Lower leg skin (tissue), 4 donors: ENCODE measurements around the gene INPP4B. TPM values are rescaled to one million over a fixed set of nuclear protein-coding genes. Genes with fewer than 3 reads are reported as not detected.

Experiments used
- DNase-seq, 2 donors: peaks; one replicate each; pipeline ENCODE4 v3.0.0-alpha.2; 2019; ENCODE audit warnings: low spot score in 2 of 2
- H3K4me3 ChIP-seq: fragments of 200-600 bp; sonication (generic); 2 replicates; pipeline ENCODE4 v1.5.1; 2017; ENCODE audit warnings: mild to moderate bottlenecking, low read depth; ENCODE audit not compliant: poor library complexity, severe bottlenecking
- POLR2A ChIP-seq, 2 donors: fragments of 450-650 bp; IDR thresholded peaks; one replicate each; pipeline ENCODE4 v1.6.1; 2016 to 2017; ENCODE audit warnings: antibody characterized with exemption in 2 of 2, mild to moderate bottlenecking in 1 of 2, moderate library complexity in 1 of 2
- WGBS, 2 donors: methylation state at CpG; one replicate each; pipeline ENCODE4 v1.1.5; 2018; 5-methylcytosine and 5-hydroxymethylcytosine counted together
- intact Hi-C: fragments of 100-400 bp; cut with DNase I; formaldehyde crosslinking; loops from one replicate; pipeline ENCODE4 v1.15.0; 2023; ENCODE audit warnings: low total_unique reads
- total RNA-seq, 4 donors: library from RNA; depleted of rRNA; stranded (reverse); fragments of >200 nt; gene quantifications; one replicate each; pipeline ENCODE4 v1.1.0, GENCODE V29; 2016
- TF ChIP-seq, protein P1 (sequence below), 3 donors: fragments of 450-650 bp; IDR thresholded peaks; one replicate each; pipeline ENCODE4 v1.5.1; 2016; ENCODE audit warnings: antibody characterized with exemption in 3 of 3, mild to moderate bottlenecking in 3 of 3, moderate library complexity in 2 of 3

The INPP4B gene
- total RNA-seq, 4 donors from 2014 or later, result 7.6 to 18.5 (median 17.6) TPM

DNA sequence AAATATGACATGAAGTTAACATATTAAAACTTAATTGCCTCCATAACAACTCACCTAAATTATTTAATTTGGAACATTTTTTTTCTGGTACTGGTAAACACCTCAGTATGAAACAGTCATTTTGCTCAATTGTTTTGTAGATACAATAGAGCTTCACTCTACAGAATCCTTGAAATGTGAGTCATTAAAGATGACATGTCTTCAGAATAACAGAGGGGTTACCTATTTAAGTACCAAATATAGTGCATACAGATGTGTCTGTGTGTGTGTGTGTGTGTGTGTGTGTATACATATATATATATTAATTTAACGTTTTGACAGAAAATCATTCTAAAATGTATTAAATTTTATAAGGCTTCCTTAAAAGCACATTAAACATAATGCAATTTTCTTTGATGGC lies 297.6 kb downstream of the INPP4B start:
- intact Hi-C loops, result no loop called here

DNA sequence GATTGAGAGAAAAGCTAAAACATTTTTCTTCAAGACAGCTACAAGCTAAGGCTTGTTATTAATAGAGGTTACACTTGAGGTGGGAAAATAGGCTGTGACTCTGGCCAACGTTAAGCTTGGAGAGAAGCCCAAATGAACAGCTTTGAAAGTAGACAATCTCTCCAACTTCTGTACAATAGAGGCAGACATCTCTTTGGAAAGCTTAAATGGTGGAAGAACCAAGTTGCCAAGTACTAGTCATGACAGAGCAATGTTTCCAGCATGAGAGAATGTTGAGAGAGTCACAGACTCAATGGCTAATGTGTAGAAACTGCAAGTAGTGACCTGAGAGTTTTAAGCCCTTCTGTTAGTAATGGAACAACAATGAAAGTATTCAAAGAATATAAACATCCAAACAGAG lies 298.1 kb downstream of the INPP4B start:
- intact Hi-C loops, result no loop called here
- 11 to 18% methylated on average over 1 of the region's 1 CpG for WGBS, 2 donors
- H3K4me3 ChIP-seq, result no peak overlapping the region
- no peak for TF ChIP-seq POLR2A (IDR thresholded peaks at IDR 0.05)
- TF ChIP-seq, protein P1, sequence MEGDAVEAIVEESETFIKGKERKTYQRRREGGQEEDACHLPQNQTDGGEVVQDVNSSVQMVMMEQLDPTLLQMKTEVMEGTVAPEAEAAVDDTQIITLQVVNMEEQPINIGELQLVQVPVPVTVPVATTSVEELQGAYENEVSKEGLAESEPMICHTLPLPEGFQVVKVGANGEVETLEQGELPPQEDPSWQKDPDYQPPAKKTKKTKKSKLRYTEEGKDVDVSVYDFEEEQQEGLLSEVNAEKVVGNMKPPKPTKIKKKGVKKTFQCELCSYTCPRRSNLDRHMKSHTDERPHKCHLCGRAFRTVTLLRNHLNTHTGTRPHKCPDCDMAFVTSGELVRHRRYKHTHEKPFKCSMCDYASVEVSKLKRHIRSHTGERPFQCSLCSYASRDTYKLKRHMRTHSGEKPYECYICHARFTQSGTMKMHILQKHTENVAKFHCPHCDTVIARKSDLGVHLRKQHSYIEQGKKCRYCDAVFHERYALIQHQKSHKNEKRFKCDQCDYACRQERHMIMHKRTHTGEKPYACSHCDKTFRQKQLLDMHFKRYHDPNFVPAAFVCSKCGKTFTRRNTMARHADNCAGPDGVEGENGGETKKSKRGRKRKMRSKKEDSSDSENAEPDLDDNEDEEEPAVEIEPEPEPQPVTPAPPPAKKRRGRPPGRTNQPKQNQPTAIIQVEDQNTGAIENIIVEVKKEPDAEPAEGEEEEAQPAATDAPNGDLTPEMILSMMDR (IDR thresholded peaks at IDR 0.05), result no peak
- no peak for DNase-seq

More for the DNA sequence above, 297.6 kb downstream of the INPP4B start:
- no peak overlapping the region for H3K4me3 ChIP-seq
- TF ChIP-seq, protein P1 (IDR thresholded peaks at IDR 0.05), result no peak
- no peak for TF ChIP-seq POLR2A (IDR thresholded peaks at IDR 0.05)
- no peak for DNase-seq
- WGBS, 2 donors, result 0 to 39% methylated on average over 1 of the region's 1 CpG

DNA sequence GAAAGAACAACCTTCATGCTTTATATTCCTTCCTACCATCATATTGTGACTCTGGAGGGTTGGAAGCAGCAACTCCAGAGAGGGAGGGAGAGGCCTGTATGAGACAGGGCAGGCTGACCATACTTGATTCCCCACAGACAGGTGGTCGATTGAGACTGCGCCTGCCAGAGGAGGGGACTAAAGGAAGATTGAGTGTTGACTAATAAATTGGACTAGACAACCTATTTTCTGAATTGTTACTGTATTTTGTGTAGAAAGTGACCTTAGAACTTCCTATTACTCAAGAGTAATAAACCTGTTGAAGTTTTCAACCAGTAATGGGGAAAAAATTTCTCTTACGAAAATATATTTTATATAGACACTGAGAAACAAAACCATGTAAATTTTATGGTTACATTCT lies 301.5 kb downstream of the INPP4B start:
- TF ChIP-seq POLR2A (IDR thresholded peaks at IDR 0.05), result no peak
- TF ChIP-seq, protein P1 (IDR thresholded peaks at IDR 0.05), result no peak
- H3K4me3 ChIP-seq, result no peak overlapping the region
- intact Hi-C loops, result no loop called here
- DNase-seq, result no peak
- 85 to 90% methylated on average over 3 of the region's 3 CpGs for WGBS, 2 donors

DNA sequence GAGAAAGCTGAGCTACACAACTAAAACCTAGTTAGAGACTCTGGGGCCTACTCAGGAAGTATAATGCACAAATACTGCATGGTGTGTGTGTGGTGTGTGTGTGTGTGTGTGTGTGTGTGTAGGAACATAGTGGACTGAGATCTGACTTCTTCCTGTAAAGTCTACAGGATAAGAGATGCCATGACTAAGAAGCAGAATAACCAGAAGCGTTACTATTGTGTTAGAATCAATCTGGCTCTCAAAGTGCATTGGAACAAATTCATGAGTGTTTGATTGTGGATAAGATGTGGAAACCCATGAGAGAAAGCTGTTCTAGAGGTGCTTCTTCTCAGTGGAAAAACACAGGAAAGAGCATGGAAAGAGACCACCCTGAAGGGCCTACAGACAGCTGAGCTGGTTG lies 302.1 kb downstream of the INPP4B start:
- no peak overlapping the region for H3K4me3 ChIP-seq
- intact Hi-C loops, result no loop called here
- 86 to 96% methylated on average over 1 of the region's 1 CpG for WGBS, 2 donors
- no peak for DNase-seq
- TF ChIP-seq, protein P1 (IDR thresholded peaks at IDR 0.05), result no peak
- no peak for TF ChIP-seq POLR2A (IDR thresholded peaks at IDR 0.05)

DNA sequence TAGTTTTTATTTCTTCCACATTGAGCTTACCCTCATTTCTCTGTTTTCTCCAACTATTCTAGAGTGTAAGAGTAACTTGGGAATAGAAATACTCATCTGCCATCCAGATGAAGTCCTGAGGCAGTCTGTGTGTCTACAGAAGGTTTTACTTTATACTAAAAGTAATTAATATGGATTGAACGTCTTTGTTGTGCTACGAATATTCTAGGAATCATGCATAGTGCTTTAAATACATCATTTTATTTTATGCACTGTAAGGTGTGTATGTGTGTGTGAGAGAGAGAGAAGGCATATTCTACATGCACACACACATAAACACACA lies 305.7 kb downstream of the INPP4B start:
- no peak overlapping the region for H3K4me3 ChIP-seq
- TF ChIP-seq, protein P1 (IDR thresholded peaks at IDR 0.05), result no peak
- no peak for TF ChIP-seq POLR2A (IDR thresholded peaks at IDR 0.05)
- DNase-seq, result no peak
- intact Hi-C loops, result no loop called here
- WGBS, 2 donors, result 67 to 79% methylated on average over 2 of the region's 2 CpGs

DNA sequence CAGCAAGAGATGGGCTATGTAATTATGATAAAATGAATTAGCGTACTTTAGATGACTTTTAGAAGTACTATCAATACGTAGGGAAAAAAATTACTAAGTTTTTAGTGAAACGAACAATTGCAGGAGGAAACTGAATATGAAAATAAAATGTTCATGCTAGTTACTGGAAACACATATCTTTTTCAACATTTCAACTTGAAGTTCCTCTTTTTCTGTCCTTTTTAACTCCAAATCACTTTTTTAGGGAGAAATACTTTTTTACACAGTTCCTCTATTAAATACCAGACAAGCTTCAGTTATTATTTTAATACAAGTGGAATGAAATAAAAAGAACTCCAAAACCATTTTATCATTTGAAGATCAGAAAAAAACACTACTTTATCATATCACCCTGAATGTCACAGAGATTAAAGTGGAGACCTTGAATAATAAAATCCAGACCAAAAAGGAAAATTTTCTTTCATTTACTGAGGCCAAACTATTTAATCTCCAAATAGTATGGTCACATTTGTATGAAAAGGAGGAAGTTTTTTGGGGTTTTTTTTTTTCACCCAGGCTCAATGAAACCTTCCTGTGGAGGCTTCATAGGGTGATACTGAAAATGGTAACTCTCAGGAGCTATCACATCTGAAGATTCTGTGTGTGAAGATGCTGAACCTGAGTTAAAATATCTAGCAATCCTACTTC lies 306.2 kb downstream of the INPP4B start:
- intact Hi-C loops, result no loop called here
- H3K4me3 ChIP-seq, result no peak overlapping the region
- no peak for DNase-seq
- TF ChIP-seq, protein P1 (IDR thresholded peaks at IDR 0.05), result no peak
- no peak for TF ChIP-seq POLR2A (IDR thresholded peaks at IDR 0.05)
- 40 to 58% methylated on average over 3 of the region's 3 CpGs for WGBS, 2 donors
